Activated naive CD4-positive, alpha-beta T cell treated with anti-CD3 and anti-CD28 coated beads for 36 hours (primary cell): Measurements from ENCODE around the gene ARHGAP4. TPM values are rescaled to one million over a fixed set of nuclear protein-coding genes. Genes with fewer than 3 reads are reported as not detected.

Experiments used
- CTCF ChIA-PET: fragments of 350-600 bp; sonication (Branson Sonifier 250); formaldehyde crosslinking; loops from one replicate; lab custom pipeline; 2021; ENCODE audit warnings: antibody characterized with exemption; lab: Charles Lee
- DNase-seq: peaks from one replicate; pipeline ENCODE4 v3.0.0-alpha.2; 2020
- H3K27ac Mint-ChIP-seq: one replicate; pipeline ENCODE4 v1.8.0; 2021; ENCODE audit warnings: mild to moderate bottlenecking, mixed read lengths
- H3K27me3 Mint-ChIP-seq: one replicate; pipeline ENCODE4 v1.8.0; 2021; ENCODE audit warnings: low read depth, mixed read lengths
- H3K36me3 Mint-ChIP-seq: one replicate; pipeline ENCODE4 v1.8.0; 2021; ENCODE audit warnings: low read depth, mixed read lengths
- H3K4me1 Mint-ChIP-seq: one replicate; pipeline ENCODE4 v1.8.0; 2021; ENCODE audit warnings: low read depth, mixed read lengths
- H3K4me3 Mint-ChIP-seq: one replicate; pipeline ENCODE4 v1.8.0; 2021; ENCODE audit warnings: mild to moderate bottlenecking, moderate library complexity, mixed read lengths
- H3K9me3 Mint-ChIP-seq: one replicate; pipeline ENCODE4 v1.8.0; 2021; ENCODE audit warnings: mixed read lengths
- intact Hi-C: fragments of 100-400 bp; cut with micrococcal nuclease; formaldehyde crosslinking; loops from one replicate; pipeline ENCODE4 v1.15.1; 2023
- total RNA-seq, 2 experiments: library from RNA; stranded (reverse); gene quantifications; one replicate each; pipeline ENCODE4 v1.2.3, GENCODE V29; 2021

Gene ARHGAP4
- total RNA-seq, 2 experiments from 2014 or later, result 154 to 161 TPM

DNA sequence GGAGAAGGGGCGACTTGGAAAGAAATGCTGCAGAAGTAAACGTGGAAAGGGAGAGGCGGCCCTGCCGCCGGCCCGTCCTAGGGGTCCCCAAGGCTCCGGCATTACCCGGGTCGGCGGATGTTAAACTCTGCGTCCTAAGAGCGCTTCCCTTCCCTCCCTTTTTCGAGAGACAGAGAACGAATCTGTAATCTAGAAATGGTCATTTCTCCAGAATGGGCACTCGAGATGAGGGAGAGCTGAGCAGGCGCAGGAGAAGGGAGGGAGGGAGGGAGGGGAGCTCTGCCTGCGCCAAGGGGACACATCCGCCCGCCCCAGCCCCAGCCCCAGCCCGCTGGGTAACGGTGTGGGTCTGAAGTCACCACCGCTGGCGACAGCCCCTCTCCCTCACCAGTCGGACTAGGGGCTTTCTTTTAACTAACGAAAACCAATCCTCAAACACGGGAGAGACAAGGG is 43.9 kb upstream of the ARHGAP4 start:
- CTCF ChIA-PET, result interaction anchor here (0.7 to 4.2 kb wide), 2 partner anchors 22 to 60 kb away, joined by 3 to 32 read pairs; no protein-coding TSS in a partner anchor
- peak overlapping the region; percentile 100 for H3K27ac Mint-ChIP-seq
- DNase-seq, result peak; percentile 38
- intact Hi-C loops, result loop anchor here (2.0 to 5.0 kb wide), 3 partner anchors 245 to 507 kb away; partner anchors contain the start of genes ABCD1, BCAP31, HAUS7 and LAGE3
- no peaks in the 10 kb centered on the region for H3K9me3 Mint-ChIP-seq
- peaks cover 36% of the 10 kb centered on the region for H3K4me1 Mint-ChIP-seq
- H3K36me3 Mint-ChIP-seq, result peaks cover 26% of the 10 kb centered on the region
- no peaks in the 10 kb centered on the region for H3K27me3 Mint-ChIP-seq
- H3K4me3 Mint-ChIP-seq, result peak overlapping the region; percentile 100

DNA sequence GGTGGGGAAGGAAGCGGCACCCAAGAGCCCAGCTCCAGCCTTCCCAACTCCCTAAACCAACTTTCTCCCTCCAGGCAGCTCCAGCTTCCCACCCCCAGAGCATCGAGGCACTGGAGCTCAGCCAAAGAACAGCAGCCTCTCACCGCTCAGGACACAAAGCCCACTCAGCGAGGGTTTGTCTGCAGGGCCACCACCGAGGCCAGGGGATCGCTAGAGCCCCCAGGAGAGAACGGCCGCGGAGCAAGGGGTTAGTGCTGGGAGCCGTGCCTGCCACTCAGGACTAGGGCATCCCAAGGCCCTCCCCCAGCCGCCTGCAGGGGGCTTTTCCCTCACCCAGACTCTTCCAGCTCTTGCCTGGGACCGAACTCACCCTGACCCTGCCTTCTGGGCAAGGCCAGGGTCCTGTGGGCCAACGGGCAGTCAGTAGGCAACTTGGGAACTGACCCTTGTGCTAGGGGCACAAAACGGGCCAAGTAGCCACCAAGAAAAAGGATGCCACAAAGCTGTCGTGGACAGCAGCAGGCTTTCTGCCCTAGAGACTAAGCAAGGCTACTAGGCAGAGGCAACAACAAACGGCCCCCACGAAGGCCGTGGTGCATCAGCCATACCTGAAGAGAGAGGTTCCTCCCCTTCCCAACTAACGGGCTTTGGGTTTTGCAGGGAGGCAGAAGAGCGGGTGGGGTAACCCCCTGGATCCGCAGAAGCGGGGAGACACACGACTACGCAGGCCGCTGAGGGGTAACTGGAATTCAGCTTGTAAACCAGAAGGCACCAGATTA is 43.2 kb upstream of the ARHGAP4 start:
- CTCF ChIA-PET, result interaction anchor here (0.7 to 4.2 kb wide), 2 partner anchors 21 to 60 kb away, joined by 3 to 32 read pairs; no protein-coding TSS in a partner anchor
- Mint-ChIP-seq H3K27me3 (no peaks in the 10 kb centered on the region), H3K4me3 (peak overlapping the region; percentile 100), H3K36me3 (peaks cover 26% of the 10 kb centered on the region), H3K4me1 (peaks cover 32% of the 10 kb centered on the region), H3K27ac (peak overlapping the region; percentile 100), H3K9me3 (no peaks in the 10 kb centered on the region)
- DNase-seq, result no peak
- intact Hi-C loops, result no loop called here

DNA sequence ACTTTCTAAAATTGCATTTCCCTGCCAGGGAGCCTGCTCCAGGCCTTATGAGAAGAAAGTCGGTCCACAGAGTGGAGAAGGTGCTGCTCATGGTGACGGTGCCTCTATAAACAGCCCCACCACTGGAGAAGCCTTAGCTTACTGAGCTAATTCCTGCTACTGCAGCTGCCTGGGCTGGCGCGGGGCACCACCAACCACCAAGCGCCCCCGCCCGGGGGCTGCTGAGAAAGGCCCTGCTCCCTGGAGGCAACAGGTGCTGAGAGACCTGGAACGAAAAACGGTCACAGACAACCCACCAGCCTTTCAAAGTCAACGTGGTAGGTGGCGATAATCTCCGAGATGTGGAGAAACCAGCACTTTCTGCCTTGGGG is 42.7 kb upstream of the ARHGAP4 start:
- Mint-ChIP-seq H3K36me3 (peaks cover 23% of the 10 kb centered on the region), H3K4me1 (peaks cover 28% of the 10 kb centered on the region), H3K4me3 (peak overlapping the region; percentile 100), H3K27ac (peak overlapping the region; percentile 96), H3K9me3 (no peaks in the 10 kb centered on the region), H3K27me3 (no peaks in the 10 kb centered on the region)
- intact Hi-C loops, result no loop called here
- CTCF ChIA-PET, result interaction anchor here (0.7 to 4.2 kb wide), 3 partner anchors 21 to 52 kb away, joined by 3 to 32 read pairs (median 3); no protein-coding TSS in a partner anchor
- peak; percentile 58 for DNase-seq

DNA sequence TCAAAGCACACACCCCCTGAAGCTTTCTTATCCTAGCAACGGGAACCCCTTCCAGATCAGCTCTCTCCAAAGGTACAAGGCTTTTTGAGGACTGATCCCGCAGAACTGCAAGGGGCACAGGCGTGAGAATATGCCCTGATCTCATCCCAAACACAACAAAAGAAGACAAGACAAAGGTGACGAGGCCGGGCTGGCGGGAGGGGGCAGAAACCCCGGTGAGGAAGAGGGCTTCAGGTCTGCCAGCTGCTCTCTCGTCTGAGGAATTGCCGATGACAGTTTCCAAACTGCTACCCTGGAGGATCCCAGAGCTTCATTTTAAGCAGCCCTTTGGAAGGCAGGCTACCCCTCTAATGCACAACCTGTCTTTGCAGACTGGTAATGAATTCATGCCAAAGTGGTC is 42.2 kb upstream of the ARHGAP4 start:
- H3K36me3 Mint-ChIP-seq, result peaks cover 23% of the 10 kb centered on the region
- peak overlapping the region; percentile 100 for H3K4me3 Mint-ChIP-seq
- no peak for DNase-seq
- no peaks in the 10 kb centered on the region for H3K27me3 Mint-ChIP-seq
- intact Hi-C loops, result no loop called here
- peak overlapping the region; percentile 96 for H3K27ac Mint-ChIP-seq
- CTCF ChIA-PET, result interaction anchor here (0.7 to 4.2 kb wide), 4 partner anchors 20 to 52 kb away, joined by 3 to 32 read pairs (median 4); no protein-coding TSS in a partner anchor
- no peaks in the 10 kb centered on the region for H3K9me3 Mint-ChIP-seq
- H3K4me1 Mint-ChIP-seq, result peaks cover 28% of the 10 kb centered on the region

DNA sequence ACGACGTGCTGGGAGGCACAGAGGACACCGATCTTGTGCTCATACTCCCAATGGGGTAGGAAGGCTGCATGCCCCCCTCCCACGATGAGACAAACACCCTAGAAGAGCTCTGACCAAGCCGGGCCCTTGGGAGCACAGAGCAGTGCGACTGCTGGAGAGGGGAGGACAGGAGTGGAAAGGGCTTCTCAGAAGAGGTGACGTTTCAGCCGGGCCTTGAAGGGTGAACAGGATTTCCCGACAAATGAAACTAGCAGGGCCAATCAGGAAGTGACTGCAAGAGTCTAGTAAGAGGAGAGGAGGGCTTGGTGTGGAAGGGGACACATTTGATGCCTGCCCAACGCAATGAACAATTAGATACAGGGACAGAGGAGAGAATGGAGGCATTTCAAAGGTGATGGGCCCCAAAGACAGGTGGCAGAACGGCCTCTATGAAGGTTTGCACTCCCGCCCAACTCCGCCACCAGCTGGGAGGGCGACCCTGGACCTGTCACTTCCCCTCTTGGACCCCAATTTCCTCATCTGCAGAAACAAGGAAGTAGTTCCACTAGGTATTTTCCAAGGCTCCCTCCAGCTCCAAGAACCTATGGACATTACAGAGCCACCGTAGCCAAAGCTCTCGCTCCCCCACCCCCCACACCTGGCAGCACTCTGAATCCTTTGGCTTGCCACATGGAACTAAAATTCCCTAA is 41.6 kb upstream of the ARHGAP4 start:
- intact Hi-C loops, result loop anchor here (1.0 to 2.0 kb wide), 3 partner anchors 20 to 83 kb away; no protein-coding TSS in a partner anchor

DNA sequence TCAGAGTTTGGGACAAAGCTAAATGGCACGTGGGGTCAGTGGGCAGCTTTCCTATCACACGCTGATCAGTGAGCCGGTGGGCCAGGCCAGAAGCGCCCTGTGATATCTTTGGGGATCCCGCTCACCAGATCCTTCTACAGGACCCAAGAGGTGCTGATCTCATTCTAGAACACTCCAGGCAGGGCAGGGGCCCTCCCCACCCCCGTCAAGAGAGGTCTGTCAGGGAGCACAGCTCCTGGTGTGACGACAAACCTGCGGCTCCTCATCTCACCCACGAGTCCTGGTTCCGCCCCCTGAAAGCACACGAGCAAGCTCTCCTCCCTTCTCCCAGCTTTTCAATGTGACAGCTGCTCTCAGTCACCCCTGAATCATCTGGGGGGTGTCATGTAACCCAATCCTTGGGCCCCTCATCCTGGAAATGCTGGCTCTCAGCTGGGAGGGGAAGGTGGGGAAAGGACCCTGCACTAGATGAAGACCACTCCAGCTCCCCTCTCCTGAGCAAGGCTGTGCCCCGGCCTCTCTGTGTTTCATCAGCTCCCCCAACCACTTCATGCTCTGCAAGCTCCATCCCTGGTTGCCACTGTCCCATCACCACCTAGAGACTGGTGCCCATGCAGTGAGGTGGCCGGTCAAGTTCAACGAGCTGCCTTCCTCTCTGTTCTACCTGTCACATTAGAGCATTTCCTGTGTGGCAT is 40.9 kb upstream of the ARHGAP4 start:
- CTCF ChIA-PET, result interaction anchor here (0.8 to 4.2 kb wide), 6 partner anchors 13 to 204 kb away, joined by 3 to 32 read pairs (median 3); no protein-coding TSS in a partner anchor
- H3K9me3 Mint-ChIP-seq, result no peaks in the 10 kb centered on the region
- H3K4me1 Mint-ChIP-seq, result peaks cover 28% of the 10 kb centered on the region
- peaks cover 25% of the 10 kb centered on the region for H3K36me3 Mint-ChIP-seq
- H3K27me3 Mint-ChIP-seq, result no peaks in the 10 kb centered on the region
- peak overlapping the region; percentile 96 for H3K27ac Mint-ChIP-seq
- DNase-seq, result peak; percentile 63
- H3K4me3 Mint-ChIP-seq, result peak overlapping the region; percentile 100
- intact Hi-C loops, result loop anchor here (1.0 to 2.0 kb wide), 3 partner anchors 20 to 84 kb away; no protein-coding TSS in a partner anchor

More for the DNA sequence above, 41.6 kb upstream of the ARHGAP4 start:
- Mint-ChIP-seq H3K27me3 (no peaks in the 10 kb centered on the region), H3K27ac (peak overlapping the region; percentile 96), H3K36me3 (peaks cover 23% of the 10 kb centered on the region), H3K9me3 (no peaks in the 10 kb centered on the region), H3K4me1 (peaks cover 28% of the 10 kb centered on the region), H3K4me3 (peak overlapping the region; percentile 100)
- peak; percentile 63 for DNase-seq
- CTCF ChIA-PET, result interaction anchor here (0.7 to 4.2 kb wide), 4 partner anchors 19 to 53 kb away, joined by 3 to 32 read pairs (median 4); no protein-coding TSS in a partner anchor

DNA sequence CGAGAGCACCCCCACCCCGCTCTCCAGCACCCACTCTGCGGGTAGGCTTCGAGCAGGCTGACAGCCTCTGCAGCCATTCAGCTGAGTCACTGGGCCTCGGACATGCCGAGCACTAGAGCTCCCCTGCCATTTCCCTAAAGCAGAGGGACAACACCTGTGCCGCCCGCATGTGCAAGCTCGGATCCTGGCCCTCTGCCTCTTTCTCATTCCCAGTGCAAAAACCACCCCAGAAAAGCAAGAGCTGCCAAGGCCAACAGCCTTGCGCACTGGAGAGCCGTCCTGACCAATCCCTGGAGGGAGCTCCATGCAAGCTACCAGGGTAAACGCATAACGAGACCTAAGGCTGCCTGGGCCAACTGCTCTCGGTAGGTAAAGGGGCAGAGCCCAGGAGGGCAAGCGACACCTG is 40.2 kb upstream of the ARHGAP4 start:
- Mint-ChIP-seq H3K36me3 (peaks cover 24% of the 10 kb centered on the region), H3K27me3 (no peaks in the 10 kb centered on the region), H3K27ac (peak overlapping the region; percentile 96), H3K9me3 (no peaks in the 10 kb centered on the region), H3K4me1 (peaks cover 28% of the 10 kb centered on the region), H3K4me3 (peak overlapping the region; percentile 100)
- intact Hi-C loops, result loop anchor here (2.0 kb wide), 1 partner anchor 85 kb away; no protein-coding TSS in a partner anchor
- CTCF ChIA-PET, result interaction anchor here (0.8 to 4.2 kb wide), 6 partner anchors 13 to 203 kb away, joined by 3 to 32 read pairs (median 3); no protein-coding TSS in a partner anchor
- no peak for DNase-seq

DNA sequence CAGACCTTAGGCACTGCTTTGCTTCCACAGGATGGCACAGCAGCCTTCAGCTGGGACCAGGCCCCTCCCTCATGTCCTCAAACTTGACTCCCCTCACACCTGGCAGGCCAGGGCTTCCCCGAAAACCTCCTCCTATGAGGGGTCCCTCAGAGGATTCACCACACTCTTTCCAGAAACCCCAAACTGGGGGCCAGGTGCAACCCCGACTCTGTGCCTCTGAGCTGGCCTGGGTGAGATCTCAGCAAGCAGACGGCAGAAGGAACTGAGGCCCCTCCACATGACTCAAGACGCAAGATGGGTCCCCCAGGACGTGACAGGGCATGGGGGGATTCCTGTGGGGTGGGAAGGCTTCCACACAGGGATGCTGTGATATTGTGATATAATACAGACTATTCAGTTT is 39.3 kb upstream of the ARHGAP4 start:
- peaks cover 28% of the 10 kb centered on the region for H3K4me1 Mint-ChIP-seq
- H3K4me3 Mint-ChIP-seq, result no peak overlapping the region
- peak overlapping the region; percentile 96 for H3K27ac Mint-ChIP-seq
- H3K27me3 Mint-ChIP-seq, result no peaks in the 10 kb centered on the region
- intact Hi-C loops, result no loop called here
- DNase-seq, result no peak
- peaks cover 26% of the 10 kb centered on the region for H3K36me3 Mint-ChIP-seq
- no peaks in the 10 kb centered on the region for H3K9me3 Mint-ChIP-seq
- CTCF ChIA-PET, result interaction anchor here (0.8 to 1.8 kb wide), 4 partner anchors 12 to 38 kb away, joined by 3 to 6 read pairs (median 4); no protein-coding TSS in a partner anchor

DNA sequence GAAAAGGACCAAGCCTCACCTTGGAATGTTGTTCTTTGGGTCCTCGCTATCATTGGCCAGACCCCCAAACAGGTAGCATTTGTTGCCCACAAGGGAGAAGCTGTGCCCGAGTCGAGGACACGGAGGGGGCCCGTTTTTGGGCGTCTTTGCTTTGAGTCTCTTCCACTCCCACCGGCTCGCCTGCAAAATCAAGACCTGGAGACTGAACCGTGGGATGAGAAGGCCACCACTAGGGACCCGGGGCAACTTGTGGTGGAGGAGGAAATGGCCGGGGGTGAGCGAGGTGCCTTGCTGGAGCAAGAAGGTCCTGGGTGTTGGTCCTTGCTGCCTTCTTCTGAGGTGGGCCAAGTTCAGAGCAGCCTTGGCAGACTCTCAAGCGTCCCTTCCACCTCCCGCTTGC is 38.0 kb upstream of the ARHGAP4 start:
- no peak for DNase-seq
- Mint-ChIP-seq H3K27ac (no peak overlapping the region), H3K36me3 (peaks cover 25% of the 10 kb centered on the region), H3K27me3 (no peaks in the 10 kb centered on the region), H3K4me1 (peaks cover 28% of the 10 kb centered on the region), H3K4me3 (no peak overlapping the region), H3K9me3 (no peaks in the 10 kb centered on the region)
- CTCF ChIA-PET, result no interaction called here
- intact Hi-C loops, result no loop called here

DNA sequence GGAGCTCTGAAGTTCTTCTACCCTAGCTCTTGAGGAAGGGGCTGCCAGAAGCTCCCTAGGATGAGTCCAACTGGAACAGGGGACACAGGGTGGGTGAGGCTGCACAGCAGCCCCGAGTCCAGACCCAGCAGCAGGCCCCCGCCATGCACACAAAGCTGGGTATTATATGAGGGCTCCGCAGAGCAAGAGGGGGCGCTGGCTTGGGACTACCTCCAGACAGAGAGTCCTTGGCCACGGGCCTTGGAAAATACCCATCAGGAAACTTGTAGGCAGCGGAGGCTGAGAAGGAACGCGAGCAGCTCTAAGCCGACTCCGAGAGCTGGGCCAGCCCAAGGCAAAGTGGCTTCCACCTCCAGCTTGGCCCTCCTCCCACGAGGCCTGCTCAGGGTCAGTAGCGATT is 37.5 kb upstream of the ARHGAP4 start:
- intact Hi-C loops, result no loop called here
- no peaks in the 10 kb centered on the region for H3K27me3 Mint-ChIP-seq
- no peak overlapping the region for H3K27ac Mint-ChIP-seq
- peaks cover 22% of the 10 kb centered on the region for H3K36me3 Mint-ChIP-seq
- peaks cover 28% of the 10 kb centered on the region for H3K4me1 Mint-ChIP-seq
- H3K4me3 Mint-ChIP-seq, result no peak overlapping the region
- H3K9me3 Mint-ChIP-seq, result no peaks in the 10 kb centered on the region
- DNase-seq, result no peak
- CTCF ChIA-PET, result no interaction called here

DNA sequence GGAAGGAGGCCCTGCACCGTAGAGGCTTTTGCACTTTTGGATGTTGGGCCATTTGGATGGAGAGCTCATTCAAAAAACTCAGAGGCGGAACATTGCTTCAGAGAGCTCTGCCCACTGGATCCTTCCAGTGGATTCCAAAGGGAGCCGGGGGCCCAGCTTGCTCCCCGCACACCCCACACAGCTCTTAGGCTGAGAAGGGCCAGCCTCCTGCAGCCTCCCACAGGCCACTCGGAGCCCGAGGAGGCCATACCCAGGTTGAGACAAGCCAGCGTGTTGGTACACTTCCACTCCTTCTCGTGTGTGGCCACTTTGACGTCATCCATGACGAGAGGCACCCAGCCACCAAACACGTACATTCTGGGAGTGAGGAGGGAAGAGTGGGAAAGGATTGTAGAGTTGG is 35.2 kb upstream of the ARHGAP4 start:
- peaks cover 8% of the 10 kb centered on the region for H3K4me1 Mint-ChIP-seq
- no peak overlapping the region for H3K4me3 Mint-ChIP-seq
- intact Hi-C loops, result no loop called here
- H3K27ac Mint-ChIP-seq, result peak overlapping the region; percentile 46
- CTCF ChIA-PET, result interaction anchor here (1.0 kb wide), 1 partner anchor 11 kb away, joined by 3 read pairs; no protein-coding TSS in a partner anchor
- no peaks in the 10 kb centered on the region for H3K27me3 Mint-ChIP-seq
- peaks cover 15% of the 10 kb centered on the region for H3K36me3 Mint-ChIP-seq
- H3K9me3 Mint-ChIP-seq, result no peaks in the 10 kb centered on the region
- no peak for DNase-seq
